Lung (tissue), 12 donors: Measurements from ENCODE around the gene CENPT. TPM values are rescaled to one million over a fixed set of nuclear protein-coding genes. Genes with fewer than 3 reads are reported as not detected.
"Not testable (repeated sequence)": the region's sequence is repeated elsewhere in the genome, so short reads cannot be mapped to it uniquely, and the experiment has no call there.

Experiments
- ATAC-seq: fragments of 200-7000 bp; cut with Tn5 transposase; one replicate; pipeline ENCODE4 v1.9.1; 2020; ENCODE audit warnings: moderate number of reproducible peaks; ENCODE audit not compliant: insufficient read depth, low FRiP score
- DNase-seq, 3 donors: peaks; one replicate each; pipeline ENCODE4 v3.0.0-alpha.2; 2013 to 2017
- H3K27ac ChIP-seq, 2 donors: one replicate each; pipeline ENCODE4 v1.5.1; 2013; ENCODE audit warnings: mild to moderate bottlenecking in 2 of 2, moderate library complexity in 2 of 2, control low read depth in 1 of 2, inconsistent platforms in 1 of 2, low read depth in 1 of 2, low read length in 1 of 2
- H3K27me3 ChIP-seq, 3 donors: one replicate each; pipeline ENCODE4 v1.5.1; 2013; ENCODE audit warnings: low read length in 2 of 3; ENCODE audit not compliant: control insufficient read depth in 3 of 3, insufficient read depth in 3 of 3
- H3K36me3 ChIP-seq, 4 donors: one replicate each; pipeline ENCODE4 v1.5.1; 2013; ENCODE audit warnings: low read length in 4 of 4, mild to moderate bottlenecking in 1 of 4, moderate library complexity in 1 of 4; ENCODE audit not compliant: control insufficient read depth in 4 of 4, insufficient read depth in 4 of 4
- H3K4me1 ChIP-seq, 5 donors: one replicate each; pipeline ENCODE4 v1.5.1; 2013; ENCODE audit warnings: low read length in 5 of 5, mild to moderate bottlenecking in 2 of 5, moderate library complexity in 1 of 5; ENCODE audit not compliant: control insufficient read depth in 5 of 5, insufficient read depth in 5 of 5
- H3K4me3 ChIP-seq: one replicate; pipeline ENCODE4 v1.5.1; 2013; ENCODE audit warnings: mild to moderate bottlenecking, control low read depth, moderate library complexity
- H3K9ac ChIP-seq, 2 donors: one replicate each; pipeline ENCODE4 v1.5.1; 2013; ENCODE audit warnings: low read length in 2 of 2, control low read depth in 1 of 2; ENCODE audit not compliant: insufficient read depth in 1 of 2
- H3K9me3 ChIP-seq, 4 donors: one replicate each; pipeline ENCODE4 v1.5.1; 2013; ENCODE audit warnings: low read length in 3 of 4, mild to moderate bottlenecking in 1 of 4, moderate library complexity in 1 of 4; ENCODE audit not compliant: control insufficient read depth in 4 of 4, insufficient read depth in 3 of 4
- WGBS, 2 donors: extraction: QIAGEN DNeasy Blood & Tissue Kit; methylation state at CpG; one replicate each; pipeline ENCODE4 v1.1.7; 2013; 5-methylcytosine and 5-hydroxymethylcytosine counted together
- polyA plus RNA-seq, 2 donors: library from polyadenylated mRNA; stranded (reverse); fragments of 200-250 nt; gene quantifications; one replicate each; pipeline ENCODE4 v1.2.1, GENCODE V29; 2013
- total RNA-seq, 2 donors: library from RNA; depleted of rRNA in 1 of 2; stranded (reverse); fragments of >200 nt in 1 of 2; gene quantifications; one replicate each; pipeline ENCODE4 v1.2.1, GENCODE V29; 2014 to 2021
- TF ChIP-seq, protein P1 (sequence below): IDR thresholded peaks from 2 replicates; pipeline ENCODE4 v1.5.1; 2012; ENCODE audit warnings: mild to moderate bottlenecking; ENCODE audit errors: control extremely low read depth, extremely low read depth
- donor health status: control.
- donor health status: control.
- donor health status: Bipolar disorder and iron deficiency.
- donor health status: healthy.
- donor health status: DM: yes; HTN: yes; CAD: no.

CENPT gene
- total and polyA plus RNA-seq, 4 donors = 28.5 to 47.5 (median 33.0) TPM

DNA sequence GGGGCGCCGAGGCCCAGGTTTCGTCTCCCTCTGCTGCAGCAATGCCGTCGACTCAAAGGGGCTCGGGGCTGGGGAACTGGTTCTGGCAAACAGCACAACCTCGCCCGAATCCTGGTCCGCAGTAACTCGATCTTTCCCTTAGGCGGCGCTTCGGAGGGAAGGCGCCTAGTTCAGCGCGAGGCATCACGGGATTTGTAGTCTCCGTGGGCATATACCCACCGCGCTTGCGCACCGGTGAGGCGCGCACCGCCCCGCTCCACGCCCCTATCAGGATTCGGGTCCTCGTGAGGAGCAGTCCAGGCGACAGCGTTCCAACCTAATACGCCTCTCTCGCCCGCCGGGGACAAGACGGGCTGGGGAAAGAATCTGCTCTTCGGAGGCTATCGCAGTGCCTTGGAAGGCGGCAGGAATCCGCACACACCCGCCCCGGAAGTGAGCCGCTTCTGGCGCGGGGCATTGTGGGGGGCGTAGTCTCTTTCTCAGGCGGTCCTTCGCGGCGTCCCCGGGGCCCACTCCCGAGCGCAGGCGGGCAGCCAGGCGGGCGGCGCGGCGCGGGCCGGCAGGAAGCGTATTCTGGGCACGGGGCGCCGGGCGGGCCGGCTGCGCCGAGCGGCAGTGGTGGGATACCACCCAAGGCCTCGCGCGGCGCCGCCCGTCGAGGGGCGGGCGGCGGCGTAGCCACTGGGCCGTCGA is 5.5 kb downstream of the CENPT start, which contains the start of gene THAP11:
TSS of gene THAP11 (plus strand) at position 505 of the 693 bp plus-strand sequence. CDS start 235 bp downstream, outside the sequence.
- H3K9me3 ChIP-seq = no peaks in the 10 kb centered on the region
- 1% methylated on average over 80 to 83 of the region's 83 CpGs for WGBS, 2 donors
- no peaks in the 10 kb centered on the region for H3K27me3 ChIP-seq
- TF ChIP-seq, protein P1, sequence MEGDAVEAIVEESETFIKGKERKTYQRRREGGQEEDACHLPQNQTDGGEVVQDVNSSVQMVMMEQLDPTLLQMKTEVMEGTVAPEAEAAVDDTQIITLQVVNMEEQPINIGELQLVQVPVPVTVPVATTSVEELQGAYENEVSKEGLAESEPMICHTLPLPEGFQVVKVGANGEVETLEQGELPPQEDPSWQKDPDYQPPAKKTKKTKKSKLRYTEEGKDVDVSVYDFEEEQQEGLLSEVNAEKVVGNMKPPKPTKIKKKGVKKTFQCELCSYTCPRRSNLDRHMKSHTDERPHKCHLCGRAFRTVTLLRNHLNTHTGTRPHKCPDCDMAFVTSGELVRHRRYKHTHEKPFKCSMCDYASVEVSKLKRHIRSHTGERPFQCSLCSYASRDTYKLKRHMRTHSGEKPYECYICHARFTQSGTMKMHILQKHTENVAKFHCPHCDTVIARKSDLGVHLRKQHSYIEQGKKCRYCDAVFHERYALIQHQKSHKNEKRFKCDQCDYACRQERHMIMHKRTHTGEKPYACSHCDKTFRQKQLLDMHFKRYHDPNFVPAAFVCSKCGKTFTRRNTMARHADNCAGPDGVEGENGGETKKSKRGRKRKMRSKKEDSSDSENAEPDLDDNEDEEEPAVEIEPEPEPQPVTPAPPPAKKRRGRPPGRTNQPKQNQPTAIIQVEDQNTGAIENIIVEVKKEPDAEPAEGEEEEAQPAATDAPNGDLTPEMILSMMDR = peak; percentile 92
- H3K4me3 ChIP-seq = peak within 1 kb of the TSS; percentile 55
- H3K9ac ChIP-seq = peak within 1 kb of the TSS; percentile 52 to 97
- H3K27ac ChIP-seq = peak within 1 kb of the TSS; percentile 95 to 97
- H3K4me1 ChIP-seq = peaks cover 14 to 35% (median 17%) of the 10 kb centered on the region in 5 donors
- peaks cover 0 to 6% (median 1%) of the 10 kb centered on the region in 4 donors for H3K36me3 ChIP-seq
- DNase-seq (peak; percentile 96 to 99 (median 97)), ATAC-seq (peak; percentile 86)

DNA sequence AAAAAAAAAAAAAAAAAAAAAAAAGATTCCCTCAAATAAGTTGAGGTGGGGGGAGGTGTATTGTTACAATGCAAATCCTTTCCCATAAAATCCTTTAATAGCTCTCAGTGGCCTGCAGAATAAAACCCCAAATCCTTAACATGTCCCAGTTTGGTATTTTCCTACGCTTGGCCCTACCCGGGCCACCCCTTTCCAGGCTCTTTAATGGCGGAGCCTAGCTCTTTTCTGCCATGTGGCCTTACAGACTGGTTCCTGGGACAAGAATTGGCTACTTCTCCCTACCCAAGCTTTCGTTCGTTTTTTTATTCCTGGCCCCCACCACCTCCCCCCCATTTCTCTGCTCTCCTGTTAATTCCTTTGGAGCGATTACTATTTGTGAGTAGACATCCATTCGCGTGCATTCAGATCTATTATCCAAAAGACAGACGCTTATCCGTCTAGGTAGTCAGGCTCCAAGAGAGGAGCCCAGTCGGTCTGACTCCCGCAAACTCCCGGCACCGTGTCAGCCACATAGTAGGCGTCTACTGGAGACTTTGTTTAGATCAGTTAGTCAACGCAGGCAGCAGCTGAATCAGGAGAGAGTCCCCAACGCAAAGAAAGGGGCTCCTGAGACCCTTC is 6.2 kb downstream of the CENPT start:
- peak overlapping the region in 1 of 2 donors; percentile 52 for H3K9ac ChIP-seq
- DNase-seq = no peak
- H3K9me3 ChIP-seq = no peaks in the 10 kb centered on the region
- no peaks in the 10 kb centered on the region for H3K27me3 ChIP-seq
- TF ChIP-seq, protein P1 = no peak
- no peak overlapping the region for H3K4me3 ChIP-seq
- 52 to 68% methylated on average over 17 of the region's 17 CpGs for WGBS, 2 donors
- H3K27ac ChIP-seq = peak overlapping the region; percentile 95 to 97
- peaks cover 0 to 6% (median 1%) of the 10 kb centered on the region in 4 donors for H3K36me3 ChIP-seq
- ATAC-seq = no peak
- peaks cover 14 to 35% (median 17%) of the 10 kb centered on the region in 5 donors for H3K4me1 ChIP-seq

- no peak for ATAC-seq
- Histone ChIP-seq H3K9ac (no peak overlapping the region), H3K4me1 (peaks cover 0 to 13% (median 2%) of the 10 kb centered on the region in 5 donors), H3K27ac (no peak overlapping the region), H3K9me3 (no peaks in the 10 kb centered on the region), H3K4me3 (no peak overlapping the region), H3K27me3 (no peaks in the 10 kb centered on the region), H3K36me3 (peaks cover 0 to 2% (median 0%) of the 10 kb centered on the region in 4 donors)
- no peak for DNase-seq
- WGBS, 2 donors = 86 to 90% methylated on average over 2 of the region's 2 CpGs
- TF ChIP-seq, protein P1 = no peak
These were observed 9.7 kb downstream of the CENPT start for GRCh38 chr16:67837811-67838210.

GRCh38 chr16:67837190-67837589 is 10.3 kb downstream of the CENPT start:
- H3K36me3 ChIP-seq, H3K4me3 ChIP-seq, H3K9ac ChIP-seq, H3K27ac ChIP-seq, DNase-seq, H3K27me3 ChIP-seq, H3K9me3 ChIP-seq, ATAC-seq: not testable (repeated sequence)
- 92 to 93% methylated on average over 10 of the region's 10 CpGs for WGBS, 2 donors
- peaks cover 0 to 19% (median 4%) of the 10 kb centered on the region in 5 donors for H3K4me1 ChIP-seq
